Measurements from ENCODE around the gene OOSP4B.

GRCh38 chr11:59967677-59968394 lies 49.1 kb upstream of the OOSP4B start:
- TF ChIP-seq CTCF (IDR thresholded peaks at IDR 0.05) (no peak), POLR2A (IDR thresholded peaks at IDR 0.05) (no peak)

Data from adrenal gland (tissue), 5 donors.